OCI-M2 (cell line): ENCODE measurements around the gene CBY3.
"Not testable (repeated sequence)": the region's sequence is repeated elsewhere in the genome, so short reads cannot be mapped to it uniquely, and the experiment has no call there.

Experiments
- DNase-seq: peaks from one replicate; lab custom pipeline; 2025; ENCODE audit not compliant: unreplicated experiment; lab: John Stamatoyannopoulos, UW

CBY3 gene

GRCh38 chr5:179680780-179681401, at the start of gene CBY3:
TSS of gene CBY3 (minus strand) at chr5:179681034. CDS start at chr5:179680918, 116 bp downstream.
- no peak for DNase-seq

DNA sequence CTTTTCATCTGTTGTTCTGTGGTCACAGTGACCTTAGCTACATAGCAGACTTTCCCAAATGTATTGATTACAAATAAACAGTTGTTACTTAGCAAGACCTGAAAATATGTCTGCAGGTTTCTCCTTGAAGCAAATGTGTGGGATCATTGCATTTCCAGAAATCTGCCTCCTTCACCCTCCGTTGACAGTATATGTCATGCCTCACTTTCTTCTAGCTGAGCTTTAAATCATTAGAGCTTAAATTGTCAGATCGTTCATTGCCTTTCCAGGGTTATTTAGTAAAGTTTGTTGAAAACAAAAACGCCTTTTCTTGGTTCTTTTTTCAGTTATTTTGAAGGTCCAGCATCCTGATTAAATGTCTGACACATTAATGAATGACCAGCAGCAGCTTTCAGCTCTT, 49.5 kb upstream of the CBY3 start:
- DNase-seq, result no peak

DNA sequence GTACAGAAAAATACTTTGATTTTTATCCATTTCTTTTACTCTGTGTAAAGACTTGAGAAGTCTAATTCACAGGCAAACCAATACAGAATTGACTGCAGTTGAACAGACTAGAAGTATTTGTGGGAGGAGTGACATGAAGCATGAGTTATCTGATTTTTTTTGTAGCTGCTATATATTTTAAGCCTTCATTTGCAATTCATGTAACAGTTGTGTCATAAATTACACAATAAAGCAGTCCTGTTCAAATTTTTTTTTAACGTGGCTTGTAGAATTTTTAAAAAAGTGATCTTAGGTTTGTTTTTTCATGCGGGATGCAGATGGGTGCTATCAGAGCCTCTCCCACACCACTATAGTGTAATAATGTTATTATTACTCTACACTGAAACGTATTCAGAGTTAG, 48.9 kb upstream of the CBY3 start:
- no peak for DNase-seq

GRCh38 chr5:179729303-179729702, 48.5 kb upstream of the CBY3 start:
- no peak for DNase-seq

DNA sequence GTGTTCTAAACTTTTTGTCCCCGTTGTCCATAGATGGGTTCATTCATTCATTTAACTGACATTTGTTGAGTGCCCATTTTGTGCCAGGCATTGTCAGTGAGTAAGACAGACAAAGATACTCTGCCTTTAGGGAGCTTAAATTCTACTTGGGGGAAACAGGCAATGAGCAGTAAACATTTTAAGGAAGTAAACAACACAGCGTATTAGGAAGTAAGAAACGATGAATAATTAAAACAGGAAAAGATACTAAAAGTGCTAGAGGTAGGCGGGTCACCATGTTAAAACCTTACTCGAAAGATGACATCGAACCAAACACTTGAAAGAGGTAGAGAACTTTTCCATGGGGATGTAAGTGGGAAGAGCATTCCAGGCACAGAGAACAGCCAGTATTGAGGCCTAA, 46.3 kb upstream of the CBY3 start:
- no peak for DNase-seq

DNA sequence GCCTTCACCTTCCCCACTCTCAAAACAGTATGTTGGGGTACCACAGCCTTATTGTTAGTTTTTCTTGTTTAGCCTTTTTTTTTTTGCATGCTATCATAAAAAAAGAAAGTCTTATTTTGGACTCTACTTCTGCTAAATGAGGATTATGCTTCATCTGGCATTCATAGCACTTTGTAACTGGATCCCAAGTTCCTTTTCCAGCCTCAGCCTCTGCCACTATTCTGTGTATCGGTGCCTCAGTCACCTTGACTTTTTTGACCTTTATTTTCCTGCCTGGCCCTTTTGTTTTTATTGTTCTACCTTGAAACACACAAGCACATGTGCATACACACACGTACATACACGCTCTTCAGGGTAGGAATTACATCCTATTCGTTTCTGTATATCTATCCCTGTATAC, 43.3 kb upstream of the CBY3 start:
- DNase-seq, result no peak

GRCh38 chr5:179720222-179720621, 39.4 kb upstream of the CBY3 start:
- no peak for DNase-seq

DNA sequence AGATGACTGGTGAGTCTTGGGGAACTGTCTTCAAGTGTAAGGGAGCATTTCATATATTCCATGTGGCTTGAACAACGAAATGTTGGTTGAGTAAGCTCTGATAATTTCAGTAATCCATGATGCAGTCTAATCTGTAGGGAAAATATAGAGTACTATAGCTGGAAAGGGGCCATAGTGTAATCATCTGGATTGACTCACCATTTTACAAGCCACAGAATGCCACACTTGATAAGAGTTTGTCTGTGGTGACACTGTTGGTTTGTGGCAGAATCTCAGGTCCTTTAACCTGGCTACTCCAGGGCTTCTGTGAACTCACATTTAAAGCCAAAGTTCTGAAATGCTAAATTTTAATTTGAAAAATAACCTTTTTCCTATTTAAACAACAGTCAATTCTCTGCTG, 35.5 kb upstream of the CBY3 start:
- DNase-seq, result no peak

DNA sequence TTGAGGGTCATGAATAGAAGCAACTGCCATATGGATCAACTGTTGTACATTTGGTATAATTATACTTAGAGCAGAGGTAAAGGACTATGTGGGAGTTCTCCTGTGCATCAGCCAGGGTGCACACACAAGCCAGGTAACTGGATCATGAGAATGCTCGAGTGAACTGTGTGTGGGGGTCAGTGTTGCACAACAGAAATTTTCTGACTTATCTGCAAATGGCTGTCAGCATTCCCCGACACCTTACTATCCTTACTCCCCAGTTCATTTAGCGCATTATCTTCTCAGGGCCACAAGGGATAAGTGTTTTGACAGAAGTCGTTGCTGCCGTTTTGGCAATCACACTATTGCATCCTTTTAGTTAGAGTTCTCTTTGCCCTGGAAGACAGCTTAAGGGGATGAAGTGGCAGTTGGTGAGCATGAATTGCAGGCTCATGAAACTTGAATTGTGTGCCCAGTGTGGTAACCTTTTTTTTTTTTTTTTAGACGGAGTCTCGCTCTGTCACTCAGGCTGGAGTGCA, 19.6 kb upstream of the CBY3 start:
- peak; percentile 19 for DNase-seq

DNA sequence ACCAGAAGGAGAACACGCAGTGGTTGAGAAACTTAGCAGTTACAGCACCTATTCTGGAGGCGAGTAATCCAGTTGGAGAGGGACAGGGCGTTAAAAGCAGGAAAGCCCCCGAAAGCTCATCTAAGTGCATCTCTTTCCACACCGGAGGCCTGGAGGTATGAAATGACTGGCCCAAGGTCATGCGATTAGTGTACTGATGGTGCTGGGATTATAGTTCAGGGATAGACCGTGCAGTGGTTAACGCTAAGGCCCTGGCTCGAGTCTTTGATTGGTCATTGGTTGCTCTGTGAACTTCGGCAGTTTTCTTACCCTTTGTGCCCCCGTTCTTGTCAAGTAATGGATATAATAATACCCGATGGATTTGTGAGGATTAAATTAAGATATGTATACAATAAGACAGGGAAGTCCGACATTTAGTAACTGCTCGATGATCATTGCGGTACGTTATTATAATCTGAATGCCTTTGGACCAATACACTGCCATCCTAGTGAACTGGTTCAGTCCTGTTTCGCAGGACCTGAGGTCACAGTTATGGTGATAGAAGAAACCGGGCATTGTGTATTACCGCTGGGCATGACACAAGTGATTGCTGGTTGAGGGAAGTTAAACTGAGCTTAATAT, 18.9 kb upstream of the CBY3 start:
- no peak for DNase-seq

DNA sequence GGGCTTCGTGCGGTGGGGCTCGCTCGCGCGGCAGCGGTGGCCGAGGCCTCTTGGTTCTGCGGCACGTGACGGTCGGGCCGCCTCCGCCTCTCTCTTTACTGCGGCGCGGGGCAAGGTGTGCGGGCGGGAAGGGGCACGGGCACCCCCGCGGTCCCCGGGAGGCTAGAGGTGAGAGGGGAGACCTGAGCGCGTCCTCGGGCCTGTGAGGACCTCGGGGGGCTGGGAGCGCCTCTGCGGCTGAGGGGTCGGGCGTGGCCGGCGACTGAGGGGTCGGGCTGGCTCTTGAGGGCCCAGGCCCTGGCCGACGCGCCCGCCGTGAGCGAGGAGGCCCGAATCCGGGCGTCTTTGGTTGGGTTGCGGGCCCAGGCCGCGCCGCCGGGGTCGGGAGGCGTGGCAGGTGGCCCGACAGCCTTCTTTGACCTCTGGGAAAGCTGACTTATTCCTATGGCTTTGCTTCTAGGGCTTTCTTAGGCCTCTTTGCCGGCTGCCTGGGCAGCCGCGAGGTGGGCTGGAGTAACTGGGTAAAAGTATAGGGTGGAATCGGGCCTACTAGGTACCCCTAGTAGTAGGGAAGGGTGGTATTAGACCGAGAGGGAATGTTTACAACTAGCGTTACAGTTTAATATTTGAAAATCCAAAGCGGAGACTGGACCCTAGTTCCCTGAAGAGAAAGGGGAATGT, 18.2 kb upstream of the CBY3 start, which contains the start of gene CANX:
Gene CANX (plus strand): TSS at position 33 of the 681 bp plus-strand sequence. CDS start 6,715 bp downstream, outside the sequence.
- DNase-seq, result no peak

DNA sequence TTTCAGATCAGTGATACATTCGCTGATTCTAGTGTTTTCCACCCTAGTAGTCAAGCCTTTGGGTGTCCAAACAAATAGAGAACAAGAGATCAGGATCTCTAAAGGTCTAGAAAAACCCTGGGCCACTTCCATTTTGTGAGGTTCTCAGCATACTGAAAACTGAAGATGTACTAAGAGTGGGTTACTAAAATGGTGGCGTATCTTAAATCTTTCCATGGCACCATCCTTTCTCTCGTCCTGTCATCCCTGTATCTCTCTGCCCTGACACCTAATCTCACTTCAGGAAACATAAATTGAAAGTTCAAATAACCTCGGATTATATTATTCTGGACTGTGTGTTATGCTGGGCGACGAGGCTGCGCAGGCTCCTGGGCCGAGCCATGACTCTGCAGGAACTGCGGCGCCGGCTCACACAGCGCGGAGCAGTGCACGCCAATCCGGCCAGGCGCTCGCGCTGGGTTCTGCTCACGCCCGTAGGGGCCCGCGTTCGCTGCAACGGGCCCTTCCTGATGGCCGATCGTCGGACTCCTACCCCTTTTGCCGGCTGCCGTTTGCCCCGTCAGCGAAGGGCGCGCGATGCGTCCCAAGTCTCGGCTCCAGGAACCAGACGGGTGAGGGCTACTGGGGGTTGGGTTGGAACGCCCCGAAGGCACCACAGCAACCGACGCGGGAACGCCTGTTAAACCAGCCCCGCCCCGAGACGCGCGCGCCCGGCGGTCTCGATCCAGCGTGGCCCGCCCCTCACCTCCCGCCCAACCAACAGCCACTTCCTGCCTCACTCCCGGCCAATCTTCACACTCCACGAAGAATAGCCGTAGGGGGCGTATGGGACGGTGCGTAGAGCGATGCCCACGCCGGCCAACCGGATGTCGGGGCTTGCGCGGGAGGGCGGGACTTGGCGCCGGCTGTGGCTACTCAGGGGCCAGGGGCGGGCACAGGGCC, 17.4 kb upstream of the CBY3 start:
- peak; percentile 77 for DNase-seq

GRCh38 chr5:179697543-179697942, 16.7 kb upstream of the CBY3 start:
- DNase-seq, result not testable (repeated sequence)

DNA sequence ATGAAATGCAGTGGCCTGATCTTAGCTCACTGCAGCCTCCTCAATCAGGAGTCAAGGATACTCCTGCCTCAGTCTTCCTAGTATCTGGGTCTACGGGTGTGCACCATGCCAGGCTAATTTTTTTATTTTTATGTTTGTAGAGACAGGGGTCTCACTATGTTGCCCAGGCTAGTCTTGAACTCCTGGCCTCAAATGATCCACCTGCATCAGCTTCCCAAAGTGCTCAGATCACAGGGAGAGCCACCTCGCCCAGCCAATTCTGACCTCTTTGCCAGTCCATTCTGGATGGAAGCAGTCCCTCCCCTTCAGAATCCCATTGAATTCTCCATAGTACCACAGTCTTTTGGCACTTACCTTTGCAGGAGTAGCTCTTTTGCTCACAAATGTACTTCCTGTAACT, 16.3 kb upstream of the CBY3 start:
- no peak for DNase-seq

- DNase-seq, result no peak
Observed at GRCh38 chr5:179696603-179697002, 15.8 kb upstream of the CBY3 start.

GRCh38 chr5:179694561-179694960, 13.7 kb upstream of the CBY3 start:
- no peak for DNase-seq

- not testable (repeated sequence) for DNase-seq
Observed at GRCh38 chr5:179689212-179689611, 8.4 kb upstream of the CBY3 start.

GRCh38 chr5:179680014-179680779, 637 bp downstream of the CBY3 start:
- DNase-seq, result no peak

GRCh38 chr5:179679014-179679674, 1.7 kb downstream of the CBY3 start:
- DNase-seq, result no peak
